OCI-LY7 (cell line): Measurements from ENCODE around the gene ZG16B. TPM values are rescaled to one million over a fixed set of nuclear protein-coding genes. Genes with fewer than 3 reads are reported as not detected.

ENCODE experiments used
- BruUV-seq: library from RNA; stranded (reverse); fragments of 400-500 nt; replicated peaks from 2 replicates; lab custom pipeline; 2021; lab: Mats Ljungman, UMichigan
- CTCF ChIA-PET: fragments of 300-600 bp; sonication (Branson Sonifier 250); formaldehyde crosslinking; loops from one replicate; lab custom pipeline; 2022; ENCODE audit warnings: antibody characterized with exemption; ENCODE audit not compliant: unreplicated experiment; lab: Charles Lee
- POLR2A ChIA-PET: fragments of 300-600 bp; sonication (Branson Sonifier 250); formaldehyde crosslinking; loops from one replicate; lab custom pipeline; 2022; ENCODE audit warnings: antibody characterized with exemption; lab: Charles Lee
- DNase-seq: peaks from one replicate; pipeline ENCODE4 v3.0.0-alpha.2; 2015; ENCODE audit warnings: low spot score
- H2AFZ ChIP-seq: fragments of 200-600 bp; sonication (generic), shearing (Covaris generic); 2 replicates; pipeline ENCODE4 v1.6.1; 2014; ENCODE audit warnings: mild to moderate bottlenecking, antibody characterized with exemption, low read length, moderate library complexity
- H3K27ac ChIP-seq: fragments of 200-600 bp; sonication (generic); 2 replicates; pipeline ENCODE4 v1.5.1; 2014; ENCODE audit warnings: mixed run types, low read depth, mild to moderate bottlenecking, moderate library complexity, low read length, inconsistent platforms; ENCODE audit not compliant: poor library complexity, severe bottlenecking
- H3K36me3 ChIP-seq: fragments of 200-600 bp; sonication (generic); 2 replicates; pipeline ENCODE4 v1.6.1; 2014; ENCODE audit warnings: mild to moderate bottlenecking, antibody characterized with exemption, low read length, moderate library complexity, mixed read lengths; ENCODE audit not compliant: insufficient read depth
- H3K4me1 ChIP-seq: fragments of 200-600 bp; sonication (generic); 2 replicates; pipeline ENCODE4 v1.5.1; 2014; ENCODE audit warnings: mild to moderate bottlenecking, low read length; ENCODE audit not compliant: insufficient read depth, poor library complexity, severe bottlenecking
- H3K4me2 ChIP-seq: fragments of 200-600 bp; sonication (generic); 2 replicates; pipeline ENCODE4 v1.6.1; 2014; ENCODE audit warnings: mild to moderate bottlenecking, low read length
- H3K4me3 ChIP-seq: fragments of 200-600 bp; sonication (generic); 2 replicates; pipeline ENCODE4 v1.5.1; 2014; ENCODE audit warnings: mild to moderate bottlenecking, low read depth, low read length; ENCODE audit not compliant: poor library complexity, severe bottlenecking
- H3K79me2 ChIP-seq: fragments of 200-600 bp; sonication (generic); 2 replicates; pipeline ENCODE4 v1.6.1; 2016; ENCODE audit warnings: low read depth, mild to moderate bottlenecking, low read length, moderate library complexity, mixed read lengths; ENCODE audit not compliant: insufficient read depth
- H3K9me2 ChIP-seq: fragments of 200-600 bp; sonication (generic); 2 replicates; pipeline ENCODE4 v1.6.1; 2016; ENCODE audit warnings: mild to moderate bottlenecking, low read length, mixed read lengths; ENCODE audit not compliant: insufficient read depth
- H3K9me3 ChIP-seq: fragments of 200-600 bp; sonication (generic); 2 replicates; pipeline ENCODE4 v1.6.1; 2014; ENCODE audit warnings: mild to moderate bottlenecking, mixed run types, low read length, mixed read lengths
- H4K20me1 ChIP-seq: fragments of 200-600 bp; sonication (generic); 2 replicates; pipeline ENCODE4 v1.6.1; 2014; ENCODE audit warnings: mild to moderate bottlenecking, antibody characterized with exemption, low read length, moderate library complexity, mixed read lengths; ENCODE audit not compliant: insufficient read depth
- CTCF ChIP-seq: fragments of 200-600 bp; sonication (generic); conservative IDR thresholded peaks from 2 replicates; pipeline ENCODE4 v1.5.1; 2014; ENCODE audit warnings: mild to moderate bottlenecking, antibody characterized with exemption, low read length, moderate library complexity, mixed read lengths
- EZH2phosphoT487 ChIP-seq: fragments of 200-600 bp; sonication (generic); IDR thresholded peaks from 2 replicates; pipeline ENCODE4 v1.6.1; 2018; ENCODE audit warnings: low read depth, borderline replicate concordance, mild to moderate bottlenecking, mixed run types, antibody characterized with exemption, low read length, moderate library complexity, mixed read lengths
- intact Hi-C: fragments of 100-400 bp; cut with micrococcal nuclease; formaldehyde crosslinking; loops from one replicate; pipeline ENCODE4 v1.10.0; 2022; ENCODE audit not compliant: unreplicated experiment
- total RNA-seq, 2 experiments: library from RNA; depleted of rRNA in 1 of 2; stranded (reverse); fragments of >200 nt in 1 of 2; shearing (Covaris generic) in 1 of 2; gene quantifications; 2 replicates each; pipeline ENCODE4 v1.2.3, GENCODE V29; 2014 to 2022

The ZG16B gene
- total RNA-seq, 2 experiments from 2014 or later = 2.5 to 4.0 TPM

GRCh38 chr16:2840914-2841313 is 10.8 kb downstream of the ZG16B start:
- no TSS peak for BruUV-seq
- Histone ChIP-seq H2AFZ (no peak overlapping the region), H3K4me1 (no peaks in the 10 kb centered on the region), H3K27ac (no peak overlapping the region), H3K9me3 (no peaks in the 10 kb centered on the region), H4K20me1 (no peaks in the 10 kb centered on the region), H3K36me3 (no peaks in the 10 kb centered on the region), H3K9me2 (no peaks in the 10 kb centered on the region), H3K4me3 (no peak overlapping the region), H3K79me2 (no peaks in the 10 kb centered on the region), H3K4me2 (no peak overlapping the region)
- DNase-seq = no peak
- POLR2A ChIA-PET = no interaction called here
- intact Hi-C loops = no loop called here
- CTCF ChIA-PET = no interaction called here
- TF ChIP-seq EZH2phosphoT487 (no peak), CTCF (no peak)

DNA sequence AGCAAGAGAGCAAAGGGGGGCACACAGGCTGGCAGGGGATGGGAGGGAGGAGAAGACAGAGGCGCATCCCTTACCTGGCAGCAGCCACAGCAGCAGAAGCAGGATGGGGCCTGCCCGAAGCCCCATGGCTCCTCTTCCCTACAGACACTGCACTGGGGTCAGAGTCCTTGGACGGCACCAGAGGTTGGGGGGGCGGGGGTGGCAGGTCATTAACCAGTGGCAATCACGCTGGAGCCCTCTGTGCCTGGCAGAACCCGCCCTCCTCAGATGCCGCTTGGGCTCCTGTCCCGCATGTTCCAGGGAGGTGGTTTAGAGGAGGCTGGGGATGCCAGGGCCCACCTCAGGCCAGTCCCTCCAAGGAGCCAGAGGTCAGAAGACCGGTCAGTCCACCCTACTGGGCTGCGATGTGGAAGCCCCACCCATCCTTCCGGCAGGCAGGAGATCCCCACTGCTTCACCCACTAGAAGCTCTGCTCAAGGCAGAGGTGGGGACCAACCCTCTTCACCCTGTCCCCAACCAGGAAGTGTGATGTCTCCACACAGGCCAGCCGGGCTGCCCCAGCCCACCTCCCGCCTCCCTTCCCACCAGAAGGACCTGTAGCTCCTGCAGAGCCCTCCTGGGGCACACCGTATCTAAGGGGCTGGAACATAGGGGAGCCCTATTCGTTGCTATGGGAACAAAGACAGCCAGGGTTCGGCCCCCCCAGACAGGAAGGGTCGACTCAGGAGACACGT is 11.7 kb downstream of the ZG16B start:
- Histone ChIP-seq H3K4me2 (no peak overlapping the region), H3K9me2 (no peaks in the 10 kb centered on the region), H3K9me3 (no peaks in the 10 kb centered on the region), H4K20me1 (no peaks in the 10 kb centered on the region), H3K36me3 (no peaks in the 10 kb centered on the region), H2AFZ (no peak overlapping the region), H3K27ac (no peak overlapping the region), H3K4me1 (no peaks in the 10 kb centered on the region), H3K4me3 (no peak overlapping the region), H3K79me2 (no peaks in the 10 kb centered on the region)
- no TSS peak for BruUV-seq
- DNase-seq = no peak
- intact Hi-C loops = no loop called here
- TF ChIP-seq EZH2phosphoT487 (no peak), CTCF (no peak)
- CTCF ChIA-PET = no interaction called here
- POLR2A ChIA-PET = no interaction called here

GRCh38 chr16:2842340-2843000 is 12.4 kb downstream of the ZG16B start:
- ChIA-PET CTCF (no interaction called here), POLR2A (no interaction called here)
- no TSS peak for BruUV-seq

More at GRCh38 chr16:2842340-2843000, 12.4 kb downstream of the ZG16B start:
- Histone ChIP-seq H3K4me1 (no peaks in the 10 kb centered on the region), H3K36me3 (no peaks in the 10 kb centered on the region), H3K4me3 (no peak overlapping the region), H3K9me2 (no peaks in the 10 kb centered on the region), H2AFZ (no peak overlapping the region), H3K4me2 (no peak overlapping the region), H4K20me1 (no peaks in the 10 kb centered on the region), H3K79me2 (no peaks in the 10 kb centered on the region), H3K9me3 (no peaks in the 10 kb centered on the region), H3K27ac (no peak overlapping the region)
- peak; percentile 77 for TF ChIP-seq CTCF
- TF ChIP-seq EZH2phosphoT487 = no peak
- peak; percentile 50 for DNase-seq
- intact Hi-C loops = no loop called here
